ENCODE measurements around the gene ABCA4. TPM values are rescaled to one million over a fixed set of nuclear protein-coding genes. Genes with fewer than 3 reads are reported as not detected.
"Not testable (repeated sequence)": the region's sequence is repeated elsewhere in the genome, so short reads cannot be mapped to it uniquely, and the experiment has no call there.

ABCA4 gene
- total RNA-seq, 1 experiment from 2014 or later = 0.11 TPM

DNA sequence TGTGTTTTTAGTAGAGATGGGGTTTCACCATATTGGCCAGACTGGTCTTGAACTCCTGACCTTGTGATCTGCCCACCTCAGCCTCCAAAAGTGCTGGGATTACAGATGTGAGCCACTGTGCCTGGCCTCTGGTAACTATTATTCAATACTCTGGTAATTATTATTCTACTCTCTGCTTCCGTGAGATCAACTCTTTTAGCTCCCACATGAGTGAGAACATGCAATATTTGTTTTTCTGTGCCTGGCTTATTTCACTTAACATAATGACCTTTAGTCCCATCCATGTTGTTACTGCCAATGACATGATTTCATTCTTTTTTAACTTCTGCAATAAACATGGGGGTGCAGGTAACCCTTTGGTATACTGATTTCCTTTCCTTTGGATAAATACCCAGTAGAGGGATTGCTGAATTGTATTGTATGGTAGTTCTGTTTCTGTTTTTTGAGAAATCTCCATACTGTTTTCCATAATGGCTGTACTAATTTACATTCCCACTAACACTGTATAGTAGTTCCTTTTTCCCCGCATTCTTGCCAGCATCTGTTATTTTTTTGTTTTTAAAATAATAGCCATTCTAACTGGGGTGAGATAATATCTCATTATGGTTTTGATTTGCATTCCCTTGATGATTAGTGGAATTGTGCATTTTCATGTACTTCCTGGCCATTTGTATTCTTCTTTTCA lies 173.8 kb downstream of the ABCA4 start:
- H3K27ac ChIP-seq; H3K9me3 ChIP-seq (replicated peaks); H3K36me3 ChIP-seq; H3K4me3 ChIP-seq; DNase-seq (ENCODE audit: low read depth in 1 of 2, low spot score in 2 of 2); H3K4me1 ChIP-seq (replicated peaks); H3K27me3 ChIP-seq (replicated peaks): not testable (repeated sequence)

Other genes starting within 250 kb of the ABCA4 start
- gene DNTTIP2, start 241.9 kb downstream of the ABCA4 start, total RNA-seq (2014; rRNA removed; shearing (Covaris generic)) = 35.6 and 40.1 TPM in 2 replicates
- 25.1 and 36.0 TPM in 2 replicates for gene GCLM, start 211.7 kb downstream of the ABCA4 start, total RNA-seq (2014; rRNA removed; shearing (Covaris generic))
- gene ARHGAP29, start 116.4 kb upstream of the ABCA4 start, total RNA-seq (2014; rRNA removed; shearing (Covaris generic)) = 20.5 and 20.6 TPM in 2 replicates